Measurements from ENCODE around the gene CTU2. TPM values are rescaled to one million over a fixed set of nuclear protein-coding genes. Genes with fewer than 3 reads are reported as not detected.

CTU2 gene
- total RNA-seq, 1 experiment from 2014 or later, result 54.9 TPM

DNA sequence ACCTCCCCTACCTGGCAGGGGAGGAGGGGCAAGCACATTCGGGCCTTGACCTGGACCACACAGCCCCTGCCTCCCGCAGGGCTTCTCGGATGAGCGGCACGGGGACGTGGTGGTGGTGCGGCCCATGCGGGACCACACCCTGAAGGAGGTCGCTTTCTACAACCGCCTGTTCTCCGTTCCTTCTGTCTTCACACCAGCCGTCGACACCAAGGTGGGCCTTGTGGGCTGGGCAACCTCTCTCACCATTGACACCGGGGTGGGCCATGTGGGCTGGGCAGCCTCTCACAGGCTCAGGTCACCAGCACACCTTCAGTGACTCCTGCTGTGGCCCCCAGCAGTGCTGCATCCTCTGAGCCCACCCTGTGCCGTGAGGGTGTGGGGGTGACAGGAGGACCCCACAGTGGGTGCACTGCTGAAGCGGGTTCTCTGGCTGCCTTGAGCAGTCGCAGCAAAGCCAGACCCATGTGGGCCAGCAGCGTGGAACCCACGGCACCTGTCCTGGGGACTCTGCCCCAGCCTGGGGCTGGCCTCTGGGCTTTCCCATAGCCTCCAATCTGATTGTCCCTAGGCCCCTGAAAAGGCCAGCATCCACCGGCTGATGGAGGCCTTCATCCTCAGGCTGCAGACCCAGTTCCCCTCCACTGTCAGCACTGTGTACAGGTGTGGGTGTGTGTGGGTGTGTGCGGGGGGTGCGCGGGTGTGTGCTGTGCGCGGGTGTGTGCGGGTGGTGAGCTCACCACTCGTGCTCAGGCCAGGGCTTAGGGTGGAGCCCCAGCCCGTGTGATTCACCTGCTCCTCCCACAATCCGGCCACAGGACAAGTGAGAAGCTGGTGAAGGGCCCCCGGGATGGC, 7.5 kb downstream of the CTU2 start:
- TF ChIP-seq CTCF (IDR thresholded peaks at IDR 0.05; ENCODE audit: insufficient read depth in 1 of 2, low read depth in 1 of 2, low read length in 1 of 2, severe bottlenecking in 1 of 2, unreplicated experiment in 1 of 2), result no peak
- Histone ChIP-seq H3K36me3 (ENCODE audit: control insufficient read depth, insufficient read depth, low read length) (peaks cover 2% of the 10 kb centered on the region; the same call in 1 of the 2 replicates), H3K27me3 (replicated peaks; ENCODE audit: control insufficient read depth, insufficient read depth, low read length) (no peaks in the 10 kb centered on the region), H3K4me3 (ENCODE audit: low read depth, low read length) (no peak overlapping the region), H3K4me1 (no peaks in the 10 kb centered on the region), H3K9me3 (no peaks in the 10 kb centered on the region)
- Mint-ChIP-seq H3K27me3 (ENCODE audit: insufficient read depth, unreplicated experiment) (no peaks in the 10 kb centered on the region), H3K9me3 (ENCODE audit: unreplicated experiment) (no peaks in the 10 kb centered on the region), H3K4me1 (ENCODE audit: low read depth, unreplicated experiment) (no peaks in the 10 kb centered on the region), H3K27ac (ENCODE audit: unreplicated experiment) (no peak overlapping the region), H3K4me3 (ENCODE audit: unreplicated experiment) (no peak overlapping the region), H3K36me3 (ENCODE audit: insufficient read depth, unreplicated experiment) (peaks cover 71% of the 10 kb centered on the region)
- ChIA-PET CTCF (no interaction called here), POLR2A (no interaction called here)
- intact Hi-C loops (cut with micrococcal nuclease; ENCODE audit: unreplicated experiment), result no loop called here
- BruUV-seq (replicated peaks), result no TSS peak
- DNase-seq, result no peak

DNA sequence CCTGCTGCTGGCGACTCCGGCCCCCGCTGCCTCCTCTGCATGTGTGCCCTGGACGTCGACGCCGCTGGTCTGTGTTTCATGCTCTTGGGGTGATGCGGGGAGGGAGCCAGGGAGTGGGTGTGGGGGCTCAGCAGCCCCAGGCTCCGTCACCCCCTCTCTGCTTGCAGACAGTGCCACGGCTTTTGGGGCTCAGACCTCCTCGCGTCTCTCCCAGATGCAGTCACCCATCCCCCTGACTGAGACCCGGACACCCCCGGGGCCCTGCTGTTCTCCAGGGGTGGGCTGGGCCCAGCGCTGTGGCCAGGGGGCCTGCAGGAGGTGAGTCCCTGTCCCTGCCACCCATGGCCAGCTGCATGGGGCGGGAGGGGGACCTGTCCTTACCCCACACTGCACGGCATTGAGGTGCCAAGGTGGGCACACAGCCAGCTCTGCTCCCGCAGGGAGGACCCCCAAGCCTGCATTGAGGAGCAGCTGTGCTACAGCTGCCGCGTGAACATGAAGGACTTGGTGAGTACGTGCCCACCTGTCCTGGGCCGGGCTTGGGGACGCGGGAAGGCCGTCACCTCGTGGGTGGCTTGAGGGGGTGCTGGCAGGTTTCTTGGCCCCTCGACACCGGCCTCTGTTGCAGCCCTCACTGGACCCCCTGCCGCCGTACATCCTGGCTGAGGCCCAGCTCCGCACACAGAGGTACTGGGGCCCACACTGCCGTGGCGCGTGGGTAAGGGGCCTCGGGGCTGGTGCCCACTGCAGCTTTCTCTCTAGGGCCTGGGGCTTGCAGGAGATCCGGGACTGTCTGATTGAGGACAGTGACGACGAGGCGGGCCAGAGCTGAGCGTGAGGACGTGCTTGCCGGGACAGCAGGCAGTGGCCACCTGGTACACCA, 8.4 kb downstream of the CTU2 start:
- Mint-ChIP-seq H3K4me3 (ENCODE audit: unreplicated experiment) (no peak overlapping the region), H3K9me3 (ENCODE audit: unreplicated experiment) (no peaks in the 10 kb centered on the region), H3K36me3 (ENCODE audit: insufficient read depth, unreplicated experiment) (peaks cover 79% of the 10 kb centered on the region), H3K27me3 (ENCODE audit: insufficient read depth, unreplicated experiment) (no peaks in the 10 kb centered on the region), H3K4me1 (ENCODE audit: low read depth, unreplicated experiment) (no peaks in the 10 kb centered on the region), H3K27ac (ENCODE audit: unreplicated experiment) (no peak overlapping the region)
- Histone ChIP-seq H3K27me3 (replicated peaks; ENCODE audit: control insufficient read depth, insufficient read depth, low read length) (no peaks in the 10 kb centered on the region), H3K4me1 (no peaks in the 10 kb centered on the region), H3K36me3 (ENCODE audit: control insufficient read depth, insufficient read depth, low read length) (peaks cover 3% of the 10 kb centered on the region; the same call in 1 of the 2 replicates), H3K4me3 (ENCODE audit: low read depth, low read length) (no peak overlapping the region), H3K9me3 (no peaks in the 10 kb centered on the region)
- intact Hi-C loops (cut with micrococcal nuclease; ENCODE audit: unreplicated experiment), result no loop called here
- ChIA-PET CTCF (interaction anchor here (1.9 kb wide), 1 partner anchor 23 kb away, joined by 8 read pairs; no protein-coding TSS in a partner anchor), POLR2A (no interaction called here)
- DNase-seq, result no peak
- TF ChIP-seq CTCF (IDR thresholded peaks at IDR 0.05; ENCODE audit: insufficient read depth in 1 of 2, low read depth in 1 of 2, low read length in 1 of 2, severe bottlenecking in 1 of 2, unreplicated experiment in 1 of 2), result no peak
- TSS peak; percentile 17 for BruUV-seq (replicated peaks)
